Measurements from ENCODE around the gene DNAH1.

The DNAH1 gene

GRCh38 chr3:52433996-52434479 is 117.9 kb downstream of the DNAH1 start:
- no peak for DNase-seq (ENCODE audit: extremely low read depth, low read depth)
- no peak for TF ChIP-seq CTCF (IDR thresholded peaks at IDR 0.05; ENCODE audit: low read depth, low read length)

GRCh38 chr3:52434491-52435115 is 118.5 kb downstream of the DNAH1 start:
- DNase-seq (ENCODE audit: extremely low read depth, low read depth), result no peak
- no peak for TF ChIP-seq CTCF (IDR thresholded peaks at IDR 0.05; ENCODE audit: low read depth, low read length)

- DNase-seq (ENCODE audit: extremely low read depth, low read depth), result no peak
- no peak for TF ChIP-seq CTCF (IDR thresholded peaks at IDR 0.05; ENCODE audit: low read depth, low read length)
Observed at GRCh38 chr3:52435246-52436101, 119.4 kb downstream of the DNAH1 start.

- DNase-seq (ENCODE audit: extremely low read depth, low read depth), result peak; percentile 58
- TF ChIP-seq CTCF (IDR thresholded peaks at IDR 0.05; ENCODE audit: low read depth, low read length), result no peak
Observed at GRCh38 chr3:52436500-52437149, 120.5 kb downstream of the DNAH1 start.

GRCh38 chr3:52437326-52438103 is 121.4 kb downstream of the DNAH1 start:
- DNase-seq (ENCODE audit: extremely low read depth, low read depth), result no peak
- TF ChIP-seq CTCF (IDR thresholded peaks at IDR 0.05; ENCODE audit: low read depth, low read length), result no peak

- DNase-seq (ENCODE audit: extremely low read depth, low read depth), result no peak
- no peak for TF ChIP-seq CTCF (IDR thresholded peaks at IDR 0.05; ENCODE audit: low read depth, low read length)
Observed at GRCh38 chr3:52438104-52438376, 121.9 kb downstream of the DNAH1 start.

All from AG09319 (cell line).